GM23338 (cell line): ENCODE measurements around the gene CTF1.

ENCODE experiments used
- POLR2AphosphoS5 ChIP-seq: IDR thresholded peaks from 2 replicates; pipeline ENCODE4 v1.6.1; 2016; ENCODE audit warnings: antibody characterized with exemption, low read depth
- ZNF114 ChIP-seq: fragments of 250-450 bp; sonication (Bioruptor Pico); IDR thresholded peaks from 2 replicates; pipeline ENCODE4 v1.5.0; 2020; ENCODE audit warnings: mild to moderate bottlenecking, moderate library complexity
- TF ChIP-seq, protein P1 (sequence below), 2 experiments: fragments of 200-600 bp in 1 of 2; sonication (generic) in 1 of 2; conservative IDR thresholded peaks; 2 replicates each; pipeline versions ENCODE4 v1.5.1 to v1.6.1; 2016 to 2017; ENCODE audit warnings: antibody characterized with exemption in 2 of 2, low read depth in 2 of 2, mild to moderate bottlenecking in 2 of 2, moderate library complexity in 1 of 2

DNA sequence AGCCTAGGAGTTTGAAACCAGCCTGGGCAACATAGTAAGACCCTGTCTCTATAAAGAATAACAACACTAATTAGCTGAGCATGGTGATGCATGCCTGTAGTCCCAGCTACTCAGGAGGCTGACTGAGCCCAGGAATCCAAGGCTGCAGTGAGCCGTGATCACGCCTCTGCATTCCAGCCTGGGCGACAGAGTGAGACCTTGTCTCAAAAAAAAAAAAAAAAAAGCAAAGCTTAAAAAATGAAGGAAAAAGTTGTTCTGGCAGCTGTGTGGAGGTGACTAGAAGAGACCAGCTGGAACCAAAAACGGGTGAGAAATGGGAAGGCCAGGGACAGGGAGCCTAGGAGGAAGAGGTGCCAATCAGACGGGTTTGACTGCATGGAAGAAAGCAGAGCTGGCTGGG, 6.7 kb upstream of the CTF1 start:
- TF ChIP-seq POLR2AphosphoS5 (no peak), ZNF114 (CRISPR knock-in tag) (no peak)
- TF ChIP-seq, protein P1, sequence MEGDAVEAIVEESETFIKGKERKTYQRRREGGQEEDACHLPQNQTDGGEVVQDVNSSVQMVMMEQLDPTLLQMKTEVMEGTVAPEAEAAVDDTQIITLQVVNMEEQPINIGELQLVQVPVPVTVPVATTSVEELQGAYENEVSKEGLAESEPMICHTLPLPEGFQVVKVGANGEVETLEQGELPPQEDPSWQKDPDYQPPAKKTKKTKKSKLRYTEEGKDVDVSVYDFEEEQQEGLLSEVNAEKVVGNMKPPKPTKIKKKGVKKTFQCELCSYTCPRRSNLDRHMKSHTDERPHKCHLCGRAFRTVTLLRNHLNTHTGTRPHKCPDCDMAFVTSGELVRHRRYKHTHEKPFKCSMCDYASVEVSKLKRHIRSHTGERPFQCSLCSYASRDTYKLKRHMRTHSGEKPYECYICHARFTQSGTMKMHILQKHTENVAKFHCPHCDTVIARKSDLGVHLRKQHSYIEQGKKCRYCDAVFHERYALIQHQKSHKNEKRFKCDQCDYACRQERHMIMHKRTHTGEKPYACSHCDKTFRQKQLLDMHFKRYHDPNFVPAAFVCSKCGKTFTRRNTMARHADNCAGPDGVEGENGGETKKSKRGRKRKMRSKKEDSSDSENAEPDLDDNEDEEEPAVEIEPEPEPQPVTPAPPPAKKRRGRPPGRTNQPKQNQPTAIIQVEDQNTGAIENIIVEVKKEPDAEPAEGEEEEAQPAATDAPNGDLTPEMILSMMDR (conservative IDR thresholded peaks at IDR 0.05; ENCODE audit: low read depth in 2 of 2): no peak
